Body of pancreas (tissue), 4 donors: Measurements from ENCODE around the gene SRRM3.

ENCODE experiments used
- CTCF ChIP-seq, 7 experiments: fragments of 450-650 bp in 4 of 7; fragments of 200-600 bp in 3 of 7; sonication (generic) in 3 of 7; IDR thresholded peaks; one replicate each; pipeline ENCODE4 v1.5.1; 2016 to 2019; ENCODE audit warnings: antibody characterized with exemption in 7 of 7
- POLR2A ChIP-seq, 3 donors: fragments of 450-650 bp; IDR thresholded peaks; one replicate each; pipeline ENCODE4 v1.6.1; 2016; ENCODE audit warnings: antibody characterized with exemption in 3 of 3, mild to moderate bottlenecking in 2 of 3

- no peak for TF ChIP-seq CTCF (IDR thresholded peaks at IDR 0.05)
- no peak for TF ChIP-seq POLR2A (IDR thresholded peaks at IDR 0.05)
Observed at GRCh38 chr7:76206633-76207032, 4.9 kb downstream of the SRRM3 start.
